RCC 7860 (cell line): ENCODE results near the gene DACH1.
A peak's percentile ranks its signal among the peaks of the same experiment; 100 is the strongest.

Source experiments
- DNase-seq: peaks from one replicate; pipeline ENCODE4 v3.0.0-alpha.2; 2015; ENCODE audit warnings: low spot score
- FAIRE-seq: peaks from 2 replicates; lab custom pipeline; 2012; peaks lifted over from hg19 to GRCh38; lab: Jason Lieb, UNC

DACH1 gene

DNA sequence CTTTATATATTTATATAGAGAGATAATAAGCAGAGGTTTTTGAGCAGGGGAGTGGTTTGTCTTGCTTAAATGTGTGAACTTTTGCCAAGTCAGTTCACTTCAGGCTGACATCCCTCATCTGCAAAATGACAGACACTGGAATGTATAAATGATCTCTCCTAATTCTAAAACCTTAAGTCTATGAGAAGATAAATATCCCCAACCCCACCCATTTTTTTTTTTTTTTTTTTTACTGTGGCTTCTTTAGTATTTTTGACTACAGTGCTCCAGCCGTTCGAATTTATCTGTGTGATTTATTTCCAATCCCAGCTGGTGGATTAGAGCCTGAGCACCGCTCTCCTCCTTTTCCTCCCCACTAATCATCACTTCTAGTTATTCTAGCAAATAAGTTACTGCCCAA lies 234.8 kb downstream of the DACH1 start:
- DNase-seq: no peak
- no peak for FAIRE-seq

DNA sequence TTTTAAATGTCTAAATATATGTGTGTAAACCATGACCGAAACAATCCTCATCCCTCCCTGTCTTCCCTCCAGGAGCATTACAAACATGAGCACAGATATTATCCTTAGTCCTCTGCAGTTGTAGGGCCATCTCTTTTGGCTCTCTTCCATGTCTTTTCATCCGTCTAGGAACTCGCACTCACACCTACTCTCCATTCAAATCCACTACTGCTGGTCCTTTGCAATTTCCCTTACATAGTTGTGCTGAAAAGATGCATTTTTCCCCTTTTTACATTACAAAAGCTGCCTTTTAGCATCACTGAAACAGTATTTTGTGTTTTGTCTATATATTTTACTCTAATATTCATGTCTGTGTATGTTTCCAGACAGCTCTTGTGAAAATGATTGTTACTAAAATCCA lies 237.8 kb downstream of the DACH1 start:
- FAIRE-seq (no peak), DNase-seq (no peak)

DNA sequence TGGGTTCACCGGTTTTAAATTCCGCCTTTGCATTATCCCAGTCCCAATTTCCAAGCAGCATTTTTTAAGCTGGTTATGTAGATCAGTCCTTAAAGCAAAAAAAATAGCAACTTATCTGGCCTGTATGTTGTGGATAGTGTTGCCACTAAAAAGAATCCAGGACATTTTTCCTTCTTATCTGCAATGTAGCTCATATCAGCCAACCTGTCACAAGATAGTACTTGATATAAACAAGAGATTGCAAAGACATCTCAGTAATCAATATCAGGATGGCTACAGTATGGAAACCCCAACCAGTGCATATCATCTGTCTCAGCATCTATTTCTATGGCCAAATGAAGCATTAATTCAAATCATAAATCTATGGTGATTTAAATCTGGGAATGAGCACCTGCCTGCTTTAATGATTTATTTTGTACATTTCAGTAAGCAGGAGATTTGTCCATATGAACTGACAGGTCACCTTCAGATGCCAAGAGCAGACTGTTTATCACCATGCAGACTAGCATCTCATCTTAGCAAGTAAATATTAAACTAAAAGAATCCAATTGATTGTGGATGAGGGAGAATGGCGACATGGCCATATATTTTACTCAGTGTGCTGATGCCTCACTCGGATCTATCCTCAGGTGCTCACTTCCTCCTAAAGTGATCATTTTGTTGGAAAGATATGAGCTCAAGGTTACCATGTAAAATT lies 240.4 kb downstream of the DACH1 start:
- DNase-seq (no peak), FAIRE-seq (no peak)

DNA sequence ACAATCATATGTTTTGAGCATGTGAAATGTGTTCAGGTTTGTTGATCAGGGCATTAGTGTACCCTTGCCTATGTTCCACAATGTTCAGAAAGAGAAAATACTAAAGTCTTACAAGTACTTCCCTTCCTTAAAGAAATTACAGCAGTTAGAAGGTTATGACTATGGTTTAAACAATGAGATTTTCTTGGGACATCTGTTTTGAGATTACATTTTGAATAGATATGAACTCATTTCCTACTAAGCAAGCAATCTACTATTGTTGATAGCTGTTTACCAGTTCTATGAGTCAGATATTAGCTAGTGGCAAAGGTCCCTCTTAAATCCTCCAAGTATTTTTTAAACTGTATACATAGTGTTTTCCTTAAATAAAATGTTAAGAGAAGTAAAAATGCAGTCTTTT lies 241.3 kb downstream of the DACH1 start:
- no peak for DNase-seq
- FAIRE-seq: no peak

DNA sequence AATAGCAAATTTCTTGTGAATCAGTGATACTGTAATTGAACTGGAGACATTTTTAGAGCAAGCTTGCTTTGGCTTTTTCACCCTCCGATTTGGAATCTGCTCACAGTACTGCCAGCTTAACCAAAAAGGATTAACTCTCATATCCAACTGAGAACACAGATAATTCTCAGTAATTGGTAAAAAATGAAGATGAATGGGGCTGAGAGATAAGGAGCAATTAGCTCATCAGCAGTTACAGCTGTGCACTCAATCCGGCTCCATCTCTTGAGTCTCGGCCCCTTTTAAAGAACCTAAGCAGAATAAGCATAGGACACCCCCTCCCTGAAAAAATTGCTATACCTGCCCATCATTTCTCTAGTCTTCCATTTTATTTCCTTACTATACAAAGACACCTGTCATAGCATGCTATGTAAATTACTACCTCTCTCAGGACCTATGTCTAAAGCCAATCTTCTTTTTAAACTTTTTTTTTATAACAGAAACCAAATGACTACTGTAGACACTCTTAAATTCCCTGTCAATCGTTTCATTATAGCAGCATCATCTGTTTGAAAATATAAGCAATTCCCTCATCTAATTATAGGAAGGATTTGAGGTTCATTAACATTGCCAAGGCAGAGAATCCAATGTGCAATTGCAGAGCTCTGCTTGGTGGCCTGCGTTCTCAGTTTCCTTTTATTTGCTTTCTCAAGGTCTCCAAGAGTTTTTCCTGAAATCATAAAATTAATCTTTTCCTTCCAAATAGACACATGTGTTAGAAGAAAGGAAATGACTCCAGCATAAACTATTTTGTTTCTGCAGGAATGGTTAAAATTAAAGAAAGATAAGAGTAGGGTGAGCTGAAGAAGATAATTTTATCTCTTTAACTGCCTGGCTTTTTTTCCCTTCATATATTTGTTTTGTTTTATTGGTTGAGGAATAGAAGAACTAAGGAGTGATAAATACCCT lies 242.1 kb downstream of the DACH1 start:
- no peak for FAIRE-seq

DNA sequence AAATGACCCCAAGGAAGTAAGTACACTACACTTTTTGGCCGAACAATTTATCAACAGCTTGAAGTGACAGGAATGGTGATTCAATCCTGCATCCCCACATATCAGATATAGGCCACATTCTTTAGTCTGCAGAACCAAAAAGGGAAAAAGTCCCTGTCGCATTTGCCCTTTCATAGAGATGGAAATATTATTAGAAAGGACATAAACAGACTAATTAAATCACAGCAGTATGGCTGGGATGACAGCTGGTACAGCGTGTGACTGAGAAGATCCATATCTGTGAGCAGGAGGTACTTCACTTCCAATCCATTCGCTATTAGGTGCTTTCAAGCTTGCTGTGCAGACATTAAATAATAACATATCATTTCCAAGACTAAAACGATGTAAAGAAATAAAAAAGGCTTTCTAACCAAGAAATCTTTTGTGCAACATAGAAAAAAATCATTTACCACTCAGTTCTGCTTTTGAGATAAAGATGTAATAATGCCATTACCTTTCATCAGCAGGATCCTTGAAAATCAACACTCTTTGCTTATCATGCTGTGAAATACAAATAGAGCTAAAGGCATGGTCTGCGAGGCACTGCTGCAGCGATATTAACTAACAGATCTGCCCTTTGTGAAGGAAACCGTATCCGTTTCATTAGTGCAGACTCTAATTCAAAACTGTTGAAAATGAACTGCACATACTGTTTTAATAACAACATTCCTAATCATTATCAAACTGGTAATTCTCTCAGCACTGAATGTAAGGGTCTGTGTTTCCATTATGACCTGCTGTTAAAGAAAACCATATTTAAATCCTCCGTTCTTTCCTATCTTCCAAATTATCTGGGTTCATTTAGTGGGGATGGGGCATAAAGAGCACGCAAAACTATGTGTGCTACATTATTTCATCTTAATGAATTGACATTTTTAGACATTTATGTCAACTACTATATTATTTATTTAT lies 245.6 kb downstream of the DACH1 start:
- no peak for DNase-seq
- no peak for FAIRE-seq

More for the DNA sequence above, 242.1 kb downstream of the DACH1 start:
- DNase-seq: no peak

DNA sequence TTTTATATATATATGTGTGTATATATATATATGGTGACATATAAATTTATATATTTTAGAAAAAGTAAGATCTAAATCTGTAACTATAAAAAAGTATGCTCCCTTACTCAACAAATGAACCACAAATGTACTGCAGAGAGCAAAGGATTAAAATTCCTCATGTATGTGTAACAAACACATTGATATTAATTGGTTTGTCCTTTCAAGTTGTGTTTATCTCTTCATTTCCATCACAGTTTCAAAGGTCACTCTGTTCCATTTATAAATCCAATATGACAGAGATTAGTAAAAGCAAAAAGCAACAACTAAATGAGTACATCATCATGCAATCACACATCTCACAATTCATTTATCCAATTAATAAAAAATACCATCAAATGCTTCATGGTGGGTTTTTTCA lies 247.9 kb downstream of the DACH1 start:
- DNase-seq (no peak), FAIRE-seq (no peak)

DNA sequence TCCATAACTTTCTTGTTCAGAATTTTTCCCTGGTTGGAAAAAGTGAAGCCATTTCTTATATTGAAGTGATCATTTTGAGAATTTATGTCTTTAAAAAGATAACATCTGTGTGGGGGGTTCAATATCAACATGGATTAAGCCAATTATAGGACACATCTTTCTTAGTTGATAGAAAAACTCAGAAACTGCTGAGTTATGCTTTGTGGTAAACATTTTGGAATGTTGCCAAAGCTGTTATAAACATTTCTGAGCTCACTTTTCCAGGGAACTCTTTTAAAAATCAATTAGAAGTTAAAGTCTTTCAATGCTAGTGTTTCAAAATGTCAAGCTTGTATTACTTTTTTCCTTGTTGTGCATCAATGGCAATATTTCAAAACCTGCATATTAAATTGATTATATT lies 248.8 kb downstream of the DACH1 start:
- FAIRE-seq (no peak), DNase-seq (no peak)

DNA sequence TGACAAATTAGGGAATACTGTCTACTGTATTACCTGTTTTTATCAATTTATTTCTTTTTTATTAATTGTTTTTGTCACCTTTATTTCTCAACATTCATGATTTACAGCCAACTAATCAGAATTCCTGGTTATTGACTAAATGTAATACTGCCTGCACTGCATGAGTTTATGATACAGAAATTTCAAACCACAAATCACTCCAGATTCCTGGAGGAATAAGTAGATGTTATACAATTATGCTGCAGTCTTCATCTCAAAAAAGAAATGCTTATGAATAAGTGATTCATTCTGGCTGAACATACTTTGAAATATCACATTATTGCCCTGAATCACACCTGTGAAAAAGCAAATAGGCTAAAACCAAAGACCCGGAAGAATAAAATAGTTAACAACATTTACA lies 249.7 kb downstream of the DACH1 start:
- FAIRE-seq: no peak
- DNase-seq: no peak

DNA sequence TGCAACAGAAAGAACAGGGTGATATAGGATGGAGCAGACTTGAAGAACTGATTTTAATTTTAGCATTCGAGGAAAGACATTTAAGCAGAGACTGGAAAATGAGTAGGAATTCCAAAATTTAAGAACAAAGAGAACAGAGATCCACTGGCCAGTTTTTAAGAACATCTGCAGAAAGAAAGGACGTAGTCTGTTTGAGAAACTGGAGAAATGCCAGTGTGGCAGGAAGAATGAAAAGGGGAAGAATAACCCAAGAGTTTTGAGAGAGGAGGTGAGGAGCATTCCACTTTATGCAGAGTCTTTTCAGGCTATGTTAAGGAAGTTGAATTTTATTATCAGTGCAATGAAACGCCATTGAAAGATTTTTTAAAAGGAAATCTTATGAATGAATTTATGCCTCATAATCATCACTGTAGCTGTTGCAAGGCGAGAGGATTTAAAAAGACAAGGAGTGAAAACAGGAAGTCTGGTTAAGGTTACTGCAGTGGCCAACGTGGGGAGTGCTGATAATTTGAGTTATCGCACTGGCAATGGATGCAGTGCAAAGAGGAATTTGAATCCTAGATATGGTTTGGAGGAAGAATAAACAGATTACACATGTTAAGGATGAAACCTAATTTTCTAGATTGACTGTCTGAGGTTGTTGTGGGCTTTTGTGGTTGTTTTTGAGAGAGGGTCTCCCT lies 253.8 kb downstream of the DACH1 start:
- FAIRE-seq: no peak

DNA sequence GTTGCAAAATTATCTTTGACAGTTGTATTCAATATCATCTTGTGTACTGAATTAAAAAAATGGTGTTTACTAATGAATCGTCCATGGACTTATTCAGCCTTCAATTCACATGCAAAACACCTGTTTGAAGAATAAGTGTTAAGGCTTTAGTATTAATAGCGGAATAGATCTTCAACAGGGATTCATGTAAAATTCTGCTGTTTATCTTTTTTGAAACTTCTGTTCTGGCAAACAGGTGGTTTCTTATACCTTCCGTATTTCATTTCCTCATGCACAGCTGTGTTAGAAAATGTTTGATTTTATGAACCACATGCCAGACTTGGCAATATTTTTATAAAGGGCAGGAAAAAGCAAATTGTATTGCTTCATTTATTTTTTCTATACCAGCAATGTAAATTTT lies 255.7 kb downstream of the DACH1 start:
- DNase-seq (no peak), FAIRE-seq (no peak)

More for the DNA sequence above, 253.8 kb downstream of the DACH1 start:
- DNase-seq: no peak

DNA sequence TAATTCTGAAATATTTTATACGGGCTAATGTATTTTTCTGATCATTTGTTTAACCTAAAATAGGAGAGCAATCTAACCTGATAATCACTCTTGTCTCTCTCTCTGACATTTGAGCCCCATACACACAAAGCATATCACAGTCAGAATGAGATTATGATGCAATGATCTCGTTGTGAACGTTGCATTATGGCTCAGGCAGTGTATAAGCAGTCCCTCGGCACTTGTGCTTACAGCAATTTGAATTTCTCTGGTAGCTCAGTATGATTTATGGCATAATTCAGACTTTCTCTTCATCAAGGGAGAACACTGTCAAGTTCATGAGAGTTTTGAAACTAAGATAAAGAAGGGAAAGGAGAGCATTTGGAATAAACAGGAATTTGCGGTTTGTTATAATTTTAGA lies 256.1 kb downstream of the DACH1 start:
- DNase-seq: no peak
- no peak for FAIRE-seq

DNA sequence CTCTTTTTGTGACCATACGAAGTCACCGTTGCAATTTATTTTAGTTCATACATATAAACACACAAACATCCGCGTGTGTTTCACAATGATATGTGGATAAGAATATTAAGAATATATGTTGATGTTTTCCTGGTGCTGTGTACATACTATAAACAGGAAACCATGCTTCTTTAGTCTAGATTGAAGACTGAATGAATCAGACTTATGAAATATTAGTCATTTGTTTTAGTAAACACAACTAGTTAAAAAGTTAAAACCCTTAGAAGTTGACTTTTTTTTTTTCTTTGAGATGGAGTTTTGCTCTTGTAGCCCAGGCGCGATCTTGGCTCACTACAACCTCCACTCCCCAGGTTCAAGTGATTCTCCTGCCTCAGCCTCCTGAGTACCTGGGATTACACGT lies 257.7 kb downstream of the DACH1 start:
- DNase-seq: no peak
- no peak for FAIRE-seq

DNA sequence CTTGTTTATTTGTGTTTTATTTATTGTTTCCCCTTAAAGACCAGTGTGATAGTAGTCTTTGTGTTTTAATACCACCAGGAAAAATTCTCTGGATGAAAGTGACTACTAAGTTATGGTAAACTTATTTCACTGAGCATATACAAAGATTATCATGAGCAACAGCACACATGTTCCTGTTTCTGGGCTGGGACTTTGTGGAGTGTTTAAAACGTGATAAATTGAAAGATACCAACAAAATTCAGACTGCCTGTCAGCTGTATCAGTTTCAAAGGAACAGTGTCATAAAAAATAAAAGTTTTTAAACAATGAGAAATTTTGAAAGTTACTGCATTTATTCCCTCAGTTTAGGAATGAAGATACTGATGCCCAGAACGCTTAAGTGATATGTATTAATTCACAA lies 259.4 kb downstream of the DACH1 start:
- no peak for DNase-seq
- FAIRE-seq: no peak

DNA sequence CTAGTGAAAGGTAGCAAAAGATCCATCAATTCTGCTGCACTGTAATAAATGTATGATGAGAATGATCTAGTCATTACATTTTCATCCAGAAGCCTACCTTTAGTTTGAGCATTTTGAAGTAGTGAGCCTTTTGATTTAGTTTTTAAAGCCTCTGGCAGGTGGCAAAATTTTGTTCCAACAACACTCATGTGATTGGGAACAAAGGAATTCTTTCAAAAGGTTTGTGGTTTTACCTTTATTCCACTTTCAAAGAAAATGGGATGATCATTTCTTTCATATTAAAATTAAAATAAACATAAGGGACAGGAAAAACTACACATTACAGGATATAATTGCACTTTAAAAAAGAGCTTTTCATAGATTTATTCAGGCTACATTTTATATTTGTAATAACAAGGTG lies 260.2 kb downstream of the DACH1 start:
- FAIRE-seq (no peak), DNase-seq (no peak)

DNA sequence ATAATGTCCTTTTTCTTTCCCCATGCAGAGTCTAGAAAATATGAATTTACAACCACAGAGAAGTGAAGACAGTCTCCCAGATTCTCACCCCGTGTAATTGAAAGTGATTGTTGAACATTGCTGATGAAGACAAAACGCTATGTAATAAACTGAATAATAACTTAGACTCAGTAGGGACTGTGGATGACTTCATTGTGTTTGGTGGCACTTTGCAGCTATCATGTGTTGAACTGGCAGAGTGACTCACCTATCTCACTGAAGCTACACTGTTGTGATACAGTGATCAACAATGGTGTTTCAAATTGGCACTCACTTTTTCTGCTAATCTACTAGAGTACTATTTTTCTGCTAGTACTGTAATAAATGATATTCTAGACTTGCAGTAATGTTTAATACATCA lies 261.3 kb downstream of the DACH1 start:
- FAIRE-seq: no peak
- no peak for DNase-seq

DNA sequence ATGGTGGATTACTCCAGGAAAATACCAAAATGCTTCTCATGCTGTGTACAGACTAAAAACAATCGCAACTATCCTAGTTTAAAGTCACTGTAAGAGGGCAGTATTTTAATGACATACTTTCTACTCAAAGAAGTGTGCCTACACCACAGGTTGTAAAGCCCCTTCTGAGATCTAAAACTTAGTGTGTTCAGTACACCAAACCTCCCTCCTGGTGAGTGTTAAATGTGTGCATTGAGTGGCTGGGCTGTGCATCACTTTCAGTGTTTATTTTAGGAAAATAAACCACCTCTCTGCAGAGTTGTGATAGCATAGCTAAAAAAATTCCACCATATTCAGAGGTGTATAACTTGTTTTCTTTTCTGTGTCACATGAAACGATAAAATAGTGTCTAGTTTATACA lies 263.7 kb downstream of the DACH1 start:
- FAIRE-seq (no peak), DNase-seq (no peak)

DNA sequence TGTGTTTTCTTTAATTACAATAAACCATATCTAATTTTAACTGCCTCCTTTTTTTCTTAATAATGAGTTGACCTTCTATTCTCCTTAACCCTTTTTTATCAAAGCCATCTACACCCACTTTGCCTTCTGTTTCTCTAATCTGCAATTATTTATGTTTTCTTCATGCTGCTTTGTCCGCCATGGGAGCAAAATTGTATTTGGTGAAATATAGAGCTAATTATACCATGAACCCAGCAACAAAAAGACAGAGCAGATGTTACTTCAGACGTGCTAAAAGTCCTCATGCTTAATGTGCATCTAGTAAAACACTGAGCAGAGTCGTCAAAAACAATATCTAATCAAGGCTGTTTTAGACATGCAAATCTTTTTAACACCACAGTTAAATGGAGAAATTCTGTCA lies 264.7 kb downstream of the DACH1 start:
- FAIRE-seq: no peak
- no peak for DNase-seq

DNA sequence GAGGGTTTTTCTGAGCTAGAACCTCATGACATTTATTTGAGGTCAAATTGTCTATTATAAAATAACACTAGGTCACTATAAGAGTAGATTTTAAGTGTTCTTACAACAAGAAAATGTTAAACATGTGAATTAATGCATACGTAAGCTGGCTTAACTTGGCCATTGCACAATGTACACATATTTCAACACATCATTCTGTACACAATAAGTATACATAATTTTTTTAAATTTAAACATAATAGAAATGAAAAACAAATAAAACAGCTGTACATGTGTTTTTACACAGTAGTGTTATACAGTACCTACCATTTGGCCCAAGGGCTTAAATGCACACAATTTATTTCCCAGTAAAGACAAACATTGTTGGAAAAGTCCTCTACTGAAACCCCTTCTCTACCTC lies 269.9 kb downstream of the DACH1 start:
- DNase-seq (no peak), FAIRE-seq (no peak)

DNA sequence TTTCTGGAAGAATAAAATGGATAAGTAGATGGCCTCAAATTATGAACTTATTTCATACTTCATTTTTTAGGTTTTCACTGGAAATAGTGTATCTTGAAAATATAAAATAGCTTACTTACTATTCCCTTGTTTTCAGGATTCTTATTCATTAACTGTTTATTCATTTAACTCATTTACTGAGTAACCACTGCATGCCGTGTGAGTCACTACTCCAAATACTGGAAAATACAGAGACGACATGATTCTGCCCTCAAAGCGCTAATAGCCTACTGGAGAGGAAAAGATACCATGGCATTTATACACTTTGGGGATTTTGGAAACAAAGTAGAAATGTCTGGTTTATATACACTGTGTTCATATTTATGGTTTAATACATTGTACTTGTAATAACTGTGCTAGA lies 270.9 kb downstream of the DACH1 start:
- FAIRE-seq (no peak), DNase-seq (no peak)

DNA sequence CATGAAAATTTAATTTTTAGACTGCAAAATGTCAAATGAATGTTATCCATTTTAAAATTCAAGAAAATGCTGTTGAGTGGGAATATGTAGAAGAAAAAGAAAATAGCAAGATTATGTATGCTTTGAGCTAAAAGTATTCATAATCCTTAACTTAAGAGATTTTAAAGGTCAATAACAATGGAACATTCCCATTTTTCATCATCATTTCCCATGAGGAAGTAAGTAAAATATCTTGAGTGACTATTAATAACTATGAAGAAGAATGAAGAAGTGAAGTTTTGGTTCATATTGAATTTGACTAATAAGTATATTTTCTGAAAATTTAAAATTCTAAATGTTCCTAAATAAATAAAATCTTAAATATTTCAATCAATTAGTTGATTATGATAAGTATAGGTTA lies 273.4 kb downstream of the DACH1 start:
- FAIRE-seq: peak; percentile 67
- DNase-seq: no peak
